Hematopoietic multipotent progenitor cell treated with erythropoietin and hydrocortisone succinate and interleukin-3 and kit ligand, for 6 days (in vitro differentiated cells): ENCODE results near the gene AFG1L.
"Not testable (repeated sequence)": the region's sequence is repeated elsewhere in the genome, so short reads cannot be mapped to it uniquely, and the experiment has no call there.

Source experiments
- DNase-seq: peaks from one replicate; pipeline ENCODE4 v3.0.0-alpha.2; 2015

The AFG1L gene

DNA sequence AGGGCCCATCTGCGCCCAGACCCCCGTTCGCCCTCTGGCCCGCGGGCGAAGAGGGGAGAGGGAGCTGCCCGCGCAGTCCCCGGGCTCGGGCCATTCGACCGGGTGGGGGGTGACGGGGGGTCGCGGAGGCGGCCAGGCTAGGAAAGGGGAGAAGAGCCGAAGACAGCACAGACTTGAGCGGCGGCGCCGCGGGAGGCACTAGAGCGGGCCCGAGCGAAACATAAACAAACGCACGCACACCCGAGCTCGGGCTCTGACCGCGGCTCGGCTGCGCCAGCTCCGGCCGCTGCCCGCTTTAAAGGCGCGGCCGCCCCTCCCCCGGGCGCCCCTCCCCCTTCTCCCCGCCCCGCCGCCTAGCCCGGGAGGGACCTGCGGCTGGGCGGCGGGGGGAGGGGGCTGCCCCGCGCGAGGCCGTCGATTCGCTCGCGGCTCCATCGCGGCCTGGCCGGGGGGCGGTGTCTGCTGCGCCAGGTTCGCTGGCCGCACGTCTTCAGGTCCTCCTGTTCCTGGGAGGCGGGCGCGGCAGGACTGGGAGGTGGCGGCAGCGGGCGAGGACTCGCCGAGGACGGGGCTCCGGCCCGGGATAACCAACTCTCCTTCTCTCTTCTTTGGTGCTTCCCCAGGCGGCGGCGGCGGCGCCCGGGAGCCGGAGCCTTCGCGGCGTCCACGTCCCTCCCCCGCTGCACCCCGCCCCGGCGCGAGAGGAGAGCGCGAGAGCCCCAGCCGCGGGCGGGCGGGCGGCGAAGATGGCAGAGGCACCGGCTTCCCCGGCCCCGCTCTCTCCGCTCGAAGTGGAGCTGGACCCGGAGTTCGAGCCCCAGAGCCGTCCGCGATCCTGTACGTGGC lies 265.8 kb downstream of the AFG1L start, which contains the start of gene FOXO3:
Gene FOXO3 (plus strand): TSS at position 455 of the 846 bp plus-strand sequence. CDS start 292 bp downstream, at position 747.
- DNase-seq: peak; percentile 84

DNA sequence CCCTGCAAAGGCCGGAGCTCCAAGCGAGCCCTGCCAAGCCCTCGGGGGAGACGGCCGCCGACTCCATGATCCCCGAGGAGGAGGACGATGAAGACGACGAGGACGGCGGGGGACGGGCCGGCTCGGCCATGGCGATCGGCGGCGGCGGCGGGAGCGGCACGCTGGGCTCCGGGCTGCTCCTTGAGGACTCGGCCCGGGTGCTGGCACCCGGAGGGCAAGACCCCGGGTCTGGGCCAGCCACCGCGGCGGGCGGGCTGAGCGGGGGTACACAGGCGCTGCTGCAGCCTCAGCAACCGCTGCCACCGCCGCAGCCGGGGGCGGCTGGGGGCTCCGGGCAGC lies 266.4 kb downstream of the AFG1L start:
- DNase-seq: not testable (repeated sequence)

DNA sequence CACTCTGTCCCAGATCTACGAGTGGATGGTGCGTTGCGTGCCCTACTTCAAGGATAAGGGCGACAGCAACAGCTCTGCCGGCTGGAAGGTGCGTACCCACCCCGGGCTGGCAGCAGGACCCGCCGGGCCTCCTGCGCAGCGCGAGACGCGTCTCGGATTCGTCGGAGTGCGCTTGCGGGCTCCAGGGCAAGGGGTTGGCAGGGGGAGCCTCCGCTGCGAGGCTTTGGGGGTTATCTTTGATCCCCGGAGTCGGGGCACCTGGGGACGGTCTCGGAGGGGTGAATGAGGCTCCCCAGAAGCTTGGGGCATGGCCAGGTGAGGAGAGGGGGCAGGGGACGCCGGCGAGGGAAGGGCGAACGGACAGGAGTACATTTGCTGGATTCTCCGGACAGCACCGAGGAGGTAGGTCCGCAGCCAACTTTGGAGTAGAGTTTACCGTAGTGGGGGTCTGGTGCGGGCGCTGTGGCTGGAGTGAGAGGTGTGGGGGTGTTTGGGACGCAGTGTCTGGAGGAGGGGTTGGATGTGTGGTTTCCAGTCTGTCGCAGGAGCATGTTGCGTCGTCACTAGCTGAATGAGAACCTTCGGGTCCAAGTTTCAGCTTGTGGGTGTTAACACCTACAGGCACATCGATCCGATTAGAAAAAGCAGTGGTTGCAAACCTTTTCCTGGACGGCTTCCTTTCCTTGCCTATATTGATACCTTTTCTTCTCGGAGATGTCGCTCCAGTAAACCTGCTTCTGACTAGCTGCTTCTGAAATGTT lies 267.1 kb downstream of the AFG1L start:
- DNase-seq: peak; percentile 57

DNA sequence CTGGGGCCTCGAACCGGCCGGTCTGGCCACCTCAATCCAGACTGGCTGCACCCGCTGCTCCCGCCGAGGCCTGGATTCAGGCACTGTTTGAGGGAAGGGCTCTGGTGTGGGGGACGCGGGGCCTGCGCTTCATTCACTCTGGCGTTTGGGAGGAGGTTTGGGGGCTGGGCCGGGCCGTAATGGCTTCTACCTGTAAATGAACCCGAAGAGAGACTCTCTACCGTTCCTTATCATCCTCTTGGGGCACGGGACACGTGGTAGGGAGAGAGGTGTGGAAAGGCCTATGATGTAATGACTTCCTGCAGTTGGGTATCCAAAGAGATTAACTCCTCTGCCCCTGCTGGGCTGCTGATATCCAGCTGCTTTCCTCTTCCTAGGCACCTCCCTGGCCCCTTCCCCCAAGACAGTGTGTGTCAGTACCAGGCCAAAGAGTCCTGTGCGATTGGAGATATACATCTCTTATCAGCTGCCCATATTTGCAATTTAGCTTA lies 267.7 kb downstream of the AFG1L start:
- DNase-seq: peak; percentile 92

DNA sequence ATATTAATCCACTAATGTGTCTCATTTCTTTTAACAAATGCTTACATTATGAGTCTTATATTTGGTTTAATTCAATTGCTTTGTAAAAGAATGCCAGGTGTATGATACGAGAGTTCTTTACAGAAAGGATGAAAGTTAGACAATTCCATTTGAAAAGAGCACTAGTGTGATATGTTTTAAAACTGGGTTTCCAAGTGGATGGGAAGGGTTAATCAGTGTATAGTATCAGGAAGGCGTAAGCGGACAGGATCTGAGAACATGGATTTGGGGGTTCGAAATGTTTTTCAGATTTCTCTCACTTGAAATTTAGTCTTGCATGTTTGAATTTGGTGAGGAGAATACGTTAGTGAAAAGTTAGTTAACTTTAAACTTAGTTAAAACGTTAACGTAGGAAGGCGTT lies 268.4 kb downstream of the AFG1L start:
- no peak for DNase-seq

DNA sequence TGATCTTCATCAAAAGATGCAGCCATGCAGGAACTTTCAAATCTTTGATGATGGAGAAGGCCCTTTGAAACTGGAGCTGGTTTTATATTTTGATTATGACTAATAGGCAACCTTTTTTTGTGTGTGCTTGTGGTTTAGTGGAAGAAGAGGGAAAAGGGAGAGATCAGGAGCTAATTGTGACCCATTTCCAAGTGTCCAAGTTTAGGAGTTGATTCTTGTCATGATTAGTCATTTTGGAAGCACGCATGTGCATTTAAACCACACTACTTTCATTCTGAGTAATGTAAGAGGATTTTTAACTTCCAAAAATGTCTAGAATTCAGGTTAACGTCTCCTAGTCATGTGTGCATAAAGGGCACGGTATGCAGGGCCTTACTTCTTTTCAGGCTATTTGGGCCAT lies 269.3 kb downstream of the AFG1L start:
- no peak for DNase-seq

DNA sequence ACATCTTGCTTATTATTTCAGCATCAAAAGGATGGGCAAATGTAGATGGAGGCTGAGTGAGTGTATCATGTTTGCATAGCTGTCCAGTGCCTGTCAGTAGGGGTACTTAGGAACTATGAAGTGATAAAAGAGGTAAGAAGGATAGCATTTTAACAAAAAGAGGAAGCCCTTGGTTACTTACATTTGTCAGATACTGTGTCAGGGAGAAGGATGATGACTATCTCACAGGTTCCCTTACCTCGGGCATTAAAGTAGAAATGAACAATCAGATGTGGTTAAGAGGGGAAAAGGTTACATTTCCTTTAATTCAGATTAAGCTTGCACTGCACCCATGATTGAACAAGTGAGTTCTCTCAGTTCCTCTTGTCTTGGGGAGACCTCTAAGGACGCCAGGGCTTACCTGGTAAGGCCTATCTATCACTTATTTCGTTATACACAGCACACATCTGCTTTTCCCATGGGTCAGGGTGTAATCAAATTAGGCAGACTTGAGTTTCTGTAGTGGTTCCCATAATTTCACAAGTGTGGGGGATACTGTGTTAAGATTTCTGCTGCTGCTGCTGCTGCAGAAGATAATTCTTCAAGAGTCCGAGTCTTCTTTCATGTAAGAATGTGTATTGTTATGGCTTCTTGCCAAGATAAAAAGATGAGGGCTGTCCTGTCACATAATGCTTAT lies 270.4 kb downstream of the AFG1L start:
- peak; percentile 78 for DNase-seq

DNA sequence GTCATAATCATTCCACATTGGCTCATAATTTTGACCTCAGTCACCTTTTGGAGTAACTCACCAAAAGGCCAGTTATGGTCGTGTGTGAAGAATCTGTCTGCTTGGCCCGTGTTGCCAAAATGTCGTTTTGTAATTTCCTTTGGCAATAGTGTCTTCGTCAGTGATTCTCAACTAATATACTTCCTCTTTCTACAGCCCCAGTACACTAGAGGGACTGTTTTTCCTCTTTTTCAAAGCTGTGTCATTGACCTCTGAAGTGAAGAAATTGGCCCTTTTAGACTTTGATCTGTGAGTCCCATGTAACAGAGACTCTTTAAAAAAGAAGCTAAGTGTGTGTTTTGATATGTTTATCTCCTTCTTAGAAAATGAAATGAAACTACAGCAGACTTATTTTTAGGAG lies 271.0 kb downstream of the AFG1L start:
- peak; percentile 83 for DNase-seq

DNA sequence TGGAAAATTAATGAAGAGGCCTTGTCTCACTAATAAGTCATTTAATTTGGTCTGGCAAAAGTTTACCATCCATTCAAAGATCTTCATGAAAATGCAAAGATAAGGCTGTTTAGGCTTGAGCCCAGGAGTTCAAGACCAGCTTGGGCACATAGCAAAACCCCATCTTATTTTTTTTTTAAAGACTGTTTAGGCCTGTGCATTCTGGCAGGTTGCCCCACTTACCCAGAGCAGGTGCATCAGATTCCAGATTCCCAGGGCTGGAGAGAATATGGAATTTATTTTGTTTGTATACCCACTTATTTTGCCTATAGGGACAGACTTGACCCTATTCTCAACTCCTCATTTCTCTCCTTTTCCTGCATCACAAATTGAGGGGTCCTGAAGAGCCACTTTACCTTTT lies 271.6 kb downstream of the AFG1L start:
- DNase-seq: no peak

DNA sequence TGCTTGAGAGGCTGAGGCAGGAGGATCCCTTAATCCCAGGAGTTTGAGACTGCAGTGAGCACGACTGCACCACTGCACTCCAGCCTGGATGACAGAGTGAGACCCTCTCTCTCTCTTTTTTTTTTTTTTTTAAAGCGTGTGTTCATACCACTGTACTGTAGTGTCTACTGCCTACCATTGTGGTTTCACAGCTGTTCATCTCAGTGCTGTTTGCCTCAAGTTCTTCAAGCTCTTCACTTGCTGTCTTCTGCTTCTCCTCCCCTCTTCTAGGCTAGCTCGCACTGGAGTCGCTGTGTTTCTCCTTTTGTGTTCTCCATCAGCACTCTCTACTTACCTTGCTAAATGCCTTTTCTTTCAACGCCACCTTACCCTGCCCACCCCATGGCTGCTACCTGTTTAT lies 273.2 kb downstream of the AFG1L start:
- DNase-seq: no peak

DNA sequence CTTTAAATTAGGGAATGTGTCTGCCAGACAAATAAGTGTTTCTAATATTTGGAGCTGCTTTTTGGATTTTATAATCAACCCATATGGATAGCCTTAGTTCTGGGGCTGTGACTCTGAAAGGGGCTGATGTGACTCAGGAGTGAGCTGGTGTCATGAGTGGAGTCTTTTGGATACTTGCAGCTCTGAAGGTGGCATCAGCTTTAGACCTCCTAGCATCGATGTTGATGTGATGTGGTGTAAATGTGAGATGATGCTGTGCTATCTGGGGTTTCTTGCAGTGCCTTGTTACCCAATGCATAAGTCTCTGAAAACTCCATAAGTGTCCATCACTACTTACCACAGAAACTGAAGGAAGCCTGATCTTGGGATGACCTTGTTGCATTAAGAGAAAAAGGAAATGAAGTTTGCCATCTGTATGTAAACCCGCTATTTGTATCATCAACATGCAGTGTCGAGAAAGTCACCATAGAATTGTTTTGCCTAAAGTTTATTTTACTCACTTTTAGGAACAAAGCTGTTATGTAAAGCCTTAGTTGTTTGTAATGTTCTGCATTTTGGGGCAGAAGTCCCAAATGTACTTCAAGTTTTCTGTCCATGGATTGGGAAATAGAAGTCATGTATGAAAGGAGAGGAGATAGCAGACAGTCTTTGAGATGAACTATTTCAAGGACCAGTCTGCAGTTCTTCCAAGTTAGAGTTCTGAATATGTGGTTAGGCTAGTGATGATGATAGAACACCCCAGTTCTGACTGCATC lies 273.9 kb downstream of the AFG1L start:
- no peak for DNase-seq

DNA sequence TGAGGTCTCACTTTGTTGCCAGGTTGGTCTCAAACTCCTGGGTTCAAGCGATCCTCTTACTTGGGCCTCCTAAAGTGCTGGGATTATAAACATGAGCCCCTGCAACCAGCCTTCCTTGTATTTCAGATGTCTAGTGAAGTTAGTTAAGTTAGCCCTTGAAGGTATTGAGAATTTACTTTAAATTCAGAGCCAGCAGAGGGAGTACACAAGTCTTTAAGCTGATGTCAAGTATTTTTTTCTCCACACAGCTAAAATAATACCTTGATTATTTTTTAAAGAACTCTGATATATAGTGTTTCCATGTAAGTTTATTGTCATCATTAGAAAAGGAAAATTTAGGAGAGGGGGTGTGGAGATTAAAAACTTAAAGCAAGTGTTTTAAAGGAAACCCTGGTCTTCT lies 275.7 kb downstream of the AFG1L start:
- DNase-seq: peak; percentile 51

DNA sequence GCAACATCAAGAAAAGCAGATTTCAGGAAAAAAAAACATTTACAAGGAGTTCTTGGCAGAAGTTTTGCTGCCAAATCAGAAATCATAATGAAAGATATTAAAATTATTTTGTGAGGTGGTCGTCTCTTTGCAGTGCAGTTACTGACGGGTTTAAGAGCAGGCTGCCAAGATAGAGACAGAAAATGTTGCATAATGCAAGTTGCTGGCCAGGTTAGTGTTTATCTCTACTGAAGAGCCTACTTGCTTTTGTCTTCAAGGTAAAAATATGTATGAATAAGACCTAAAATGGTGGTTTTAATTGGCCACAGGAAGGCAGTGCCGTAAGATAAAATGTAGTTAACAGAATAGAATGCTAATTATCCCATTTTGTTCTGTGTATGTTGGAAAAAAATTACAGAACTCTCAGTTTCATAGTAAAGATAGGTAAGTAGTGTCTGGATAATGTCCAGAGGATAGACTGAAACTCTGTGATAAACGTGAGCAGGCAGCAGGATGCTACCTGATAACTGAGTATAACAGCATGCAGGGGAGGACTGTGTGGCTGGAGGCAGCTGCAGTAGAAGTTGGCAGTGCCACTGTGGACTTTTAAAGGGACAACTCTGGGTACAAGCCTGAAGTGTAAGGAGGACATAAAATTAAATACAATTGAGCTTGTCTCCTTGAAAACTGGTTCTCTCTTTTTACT lies 279.7 kb downstream of the AFG1L start:
- DNase-seq: peak; percentile 91
